ENCODE data around the gene LRRK2. TPM values are rescaled to one million over a fixed set of nuclear protein-coding genes. Genes with fewer than 3 reads are reported as not detected.

LRRK2 gene
- total and polyA plus RNA-seq, 2 experiments from 2014 or later = 0.24 TPM; not detected in 1

DNA sequence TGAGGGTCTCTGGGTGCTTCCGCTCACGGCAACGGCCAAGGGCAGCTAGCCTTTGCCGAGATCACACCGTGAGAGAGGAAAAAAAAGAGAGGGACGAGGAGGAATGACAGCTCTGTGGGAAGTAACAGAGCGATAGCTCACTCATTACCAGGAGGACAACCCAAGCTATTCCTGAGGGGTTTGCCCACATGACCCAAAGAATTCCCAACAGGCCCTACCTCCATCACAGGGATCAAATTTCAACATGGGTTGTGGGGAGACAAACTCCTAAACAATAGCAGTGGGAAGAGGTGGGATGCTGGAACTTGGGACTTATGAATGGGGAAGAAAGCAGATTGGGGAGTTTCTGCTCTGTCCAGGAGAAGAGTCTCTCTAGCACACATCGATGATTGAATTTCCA lies 180.6 kb downstream of the LRRK2 start (continued):
- TF ChIP-seq, protein P1, sequence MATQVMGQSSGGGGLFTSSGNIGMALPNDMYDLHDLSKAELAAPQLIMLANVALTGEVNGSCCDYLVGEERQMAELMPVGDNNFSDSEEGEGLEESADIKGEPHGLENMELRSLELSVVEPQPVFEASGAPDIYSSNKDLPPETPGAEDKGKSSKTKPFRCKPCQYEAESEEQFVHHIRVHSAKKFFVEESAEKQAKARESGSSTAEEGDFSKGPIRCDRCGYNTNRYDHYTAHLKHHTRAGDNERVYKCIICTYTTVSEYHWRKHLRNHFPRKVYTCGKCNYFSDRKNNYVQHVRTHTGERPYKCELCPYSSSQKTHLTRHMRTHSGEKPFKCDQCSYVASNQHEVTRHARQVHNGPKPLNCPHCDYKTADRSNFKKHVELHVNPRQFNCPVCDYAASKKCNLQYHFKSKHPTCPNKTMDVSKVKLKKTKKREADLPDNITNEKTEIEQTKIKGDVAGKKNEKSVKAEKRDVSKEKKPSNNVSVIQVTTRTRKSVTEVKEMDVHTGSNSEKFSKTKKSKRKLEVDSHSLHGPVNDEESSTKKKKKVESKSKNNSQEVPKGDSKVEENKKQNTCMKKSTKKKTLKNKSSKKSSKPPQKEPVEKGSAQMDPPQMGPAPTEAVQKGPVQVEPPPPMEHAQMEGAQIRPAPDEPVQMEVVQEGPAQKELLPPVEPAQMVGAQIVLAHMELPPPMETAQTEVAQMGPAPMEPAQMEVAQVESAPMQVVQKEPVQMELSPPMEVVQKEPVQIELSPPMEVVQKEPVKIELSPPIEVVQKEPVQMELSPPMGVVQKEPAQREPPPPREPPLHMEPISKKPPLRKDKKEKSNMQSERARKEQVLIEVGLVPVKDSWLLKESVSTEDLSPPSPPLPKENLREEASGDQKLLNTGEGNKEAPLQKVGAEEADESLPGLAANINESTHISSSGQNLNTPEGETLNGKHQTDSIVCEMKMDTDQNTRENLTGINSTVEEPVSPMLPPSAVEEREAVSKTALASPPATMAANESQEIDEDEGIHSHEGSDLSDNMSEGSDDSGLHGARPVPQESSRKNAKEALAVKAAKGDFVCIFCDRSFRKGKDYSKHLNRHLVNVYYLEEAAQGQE (IDR thresholded peaks at IDR 0.05; ENCODE audit: unreplicated experiment) = no peak
- TF ChIP-seq, protein P2, sequence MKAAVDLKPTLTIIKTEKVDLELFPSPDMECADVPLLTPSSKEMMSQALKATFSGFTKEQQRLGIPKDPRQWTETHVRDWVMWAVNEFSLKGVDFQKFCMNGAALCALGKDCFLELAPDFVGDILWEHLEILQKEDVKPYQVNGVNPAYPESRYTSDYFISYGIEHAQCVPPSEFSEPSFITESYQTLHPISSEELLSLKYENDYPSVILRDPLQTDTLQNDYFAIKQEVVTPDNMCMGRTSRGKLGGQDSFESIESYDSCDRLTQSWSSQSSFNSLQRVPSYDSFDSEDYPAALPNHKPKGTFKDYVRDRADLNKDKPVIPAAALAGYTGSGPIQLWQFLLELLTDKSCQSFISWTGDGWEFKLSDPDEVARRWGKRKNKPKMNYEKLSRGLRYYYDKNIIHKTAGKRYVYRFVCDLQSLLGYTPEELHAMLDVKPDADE (IDR thresholded peaks at IDR 0.05) = no peak
- TF ChIP-seq EZH2phosphoT487 (IDR thresholded peaks at IDR 0.05; ENCODE audit: unreplicated experiment) (no peak), CREB1 (CRISPR knock-in tag; IDR thresholded peaks at IDR 0.05; ENCODE audit: low read depth) (no peak), NANOG (IDR thresholded peaks at IDR 0.05; ENCODE audit: borderline replicate concordance) (no peak), JUNB (IDR thresholded peaks at IDR 0.05; ENCODE audit: unreplicated experiment) (no peak)

Other genes with a start within 250 kb of the LRRK2 start
- 20.6 and 22.7 TPM in 2 replicates for gene SLC2A13, start 118.9 kb upstream of the LRRK2 start, total RNA-seq (2014; rRNA removed; shearing (Covaris generic))
- gene SLC2A13, start 118.9 kb upstream of the LRRK2 start, polyA plus RNA-seq (2016; fragmentation: Nextera tagmentation; extraction: Ambion mirVana) = 5.2 and 6.8 TPM in 2 replicates

All from GM23338 (cell line).